ENCODE measurements around the gene ADK. TPM values are rescaled to one million over a fixed set of nuclear protein-coding genes. Genes with fewer than 3 reads are reported as not detected.

Gene ADK
- total and polyA plus RNA-seq, 10 donors: 11.1 to 40.5 (median 32.1) TPM

DNA sequence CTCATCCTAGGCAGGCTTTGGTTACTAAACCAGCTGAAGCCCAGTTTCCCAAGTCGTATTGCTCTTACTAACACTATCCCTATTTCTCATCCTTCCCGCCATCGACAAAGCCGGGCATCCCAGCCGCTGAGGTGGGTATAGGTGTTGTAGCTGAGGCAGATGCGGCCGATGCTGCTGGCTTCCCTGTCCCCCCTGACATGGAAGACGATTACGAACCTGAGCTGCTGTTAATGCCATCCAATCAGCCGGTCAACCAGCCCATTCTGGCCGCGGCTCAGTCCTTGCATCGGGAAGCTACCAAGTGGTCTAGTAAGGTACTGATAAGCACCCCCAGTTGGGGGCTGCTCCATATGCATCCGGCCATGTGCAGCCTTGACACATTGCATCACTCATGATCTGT, 39.2 kb upstream of the ADK start:
- Histone ChIP-seq H3K36me3 (peaks cover 0 to 100% (median 92%) of the 10 kb centered on the region in 6 donors), H3K4me1 (peaks cover 0 to 3% (median 0%) of the 10 kb centered on the region in 6 donors), H3K4me3 (no peak overlapping the region), H3K9me3 (no peaks in the 10 kb centered on the region), H3K27ac (no peak overlapping the region), H3K27me3 (replicated peaks in 1 of 7) (no peaks in the 10 kb centered on the region)
- no peak for DNase-seq
- TF ChIP-seq POLR2A (IDR thresholded peaks at IDR 0.05) (no peak), POLR2AphosphoS5 (IDR thresholded peaks at IDR 0.05) (peak in 2 of 3 donors; percentile 7 to 22)
- TF ChIP-seq, protein P1, sequence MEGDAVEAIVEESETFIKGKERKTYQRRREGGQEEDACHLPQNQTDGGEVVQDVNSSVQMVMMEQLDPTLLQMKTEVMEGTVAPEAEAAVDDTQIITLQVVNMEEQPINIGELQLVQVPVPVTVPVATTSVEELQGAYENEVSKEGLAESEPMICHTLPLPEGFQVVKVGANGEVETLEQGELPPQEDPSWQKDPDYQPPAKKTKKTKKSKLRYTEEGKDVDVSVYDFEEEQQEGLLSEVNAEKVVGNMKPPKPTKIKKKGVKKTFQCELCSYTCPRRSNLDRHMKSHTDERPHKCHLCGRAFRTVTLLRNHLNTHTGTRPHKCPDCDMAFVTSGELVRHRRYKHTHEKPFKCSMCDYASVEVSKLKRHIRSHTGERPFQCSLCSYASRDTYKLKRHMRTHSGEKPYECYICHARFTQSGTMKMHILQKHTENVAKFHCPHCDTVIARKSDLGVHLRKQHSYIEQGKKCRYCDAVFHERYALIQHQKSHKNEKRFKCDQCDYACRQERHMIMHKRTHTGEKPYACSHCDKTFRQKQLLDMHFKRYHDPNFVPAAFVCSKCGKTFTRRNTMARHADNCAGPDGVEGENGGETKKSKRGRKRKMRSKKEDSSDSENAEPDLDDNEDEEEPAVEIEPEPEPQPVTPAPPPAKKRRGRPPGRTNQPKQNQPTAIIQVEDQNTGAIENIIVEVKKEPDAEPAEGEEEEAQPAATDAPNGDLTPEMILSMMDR (IDR thresholded peaks at IDR 0.05 in 8 of 11, conservative IDR thresholded peaks at IDR 0.05 in 3 of 11): no peak
- intact Hi-C loops (cut with DNase I; ENCODE audit: low total_unique reads): no loop called here
- 97 to 99% (median 98%) methylated on average over 14 of the region's 14 CpGs for WGBS, 5 donors

DNA sequence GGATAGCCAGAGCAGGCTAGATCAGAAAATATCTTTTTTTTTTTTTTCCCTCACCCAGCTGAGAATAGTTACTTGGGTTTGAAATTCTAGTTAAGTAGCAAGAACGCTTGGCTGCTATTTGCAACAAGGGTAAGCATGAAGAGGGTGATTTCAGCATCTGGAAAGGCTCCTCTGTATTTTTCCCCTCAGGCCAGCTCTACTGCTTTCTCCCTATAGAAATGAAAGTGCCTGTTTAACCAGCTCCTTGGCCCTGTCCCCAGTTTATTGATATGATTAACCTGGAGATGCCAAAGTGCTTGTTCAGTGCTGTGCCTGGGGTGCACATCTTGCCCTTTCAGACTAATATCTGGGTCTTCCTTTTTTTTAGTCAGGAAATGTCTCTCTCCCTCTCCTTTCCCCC, 37.5 kb upstream of the ADK start:
- DNase-seq: no peak
- no peaks in the 10 kb centered on the region for H3K9me3 ChIP-seq
- WGBS, 5 donors: 76 to 93% (median 89%) methylated on average over 1 of the region's 1 CpG
- no peaks in the 10 kb centered on the region for H3K27me3 ChIP-seq (replicated peaks in 1 of 7)
- H3K27ac ChIP-seq: no peak overlapping the region
- intact Hi-C loops (cut with DNase I; ENCODE audit: low total_unique reads): no loop called here
- peaks cover 0 to 100% (median 93%) of the 10 kb centered on the region in 6 donors for H3K36me3 ChIP-seq
- no peak overlapping the region for H3K4me3 ChIP-seq
- TF ChIP-seq, protein P1 (IDR thresholded peaks at IDR 0.05 in 8 of 11, conservative IDR thresholded peaks at IDR 0.05 in 3 of 11): no peak
- TF ChIP-seq POLR2AphosphoS5 (IDR thresholded peaks at IDR 0.05): no peak
- TF ChIP-seq POLR2A (IDR thresholded peaks at IDR 0.05): no peak
- peaks cover 0 to 10% (median 2%) of the 10 kb centered on the region in 6 donors for H3K4me1 ChIP-seq

DNA sequence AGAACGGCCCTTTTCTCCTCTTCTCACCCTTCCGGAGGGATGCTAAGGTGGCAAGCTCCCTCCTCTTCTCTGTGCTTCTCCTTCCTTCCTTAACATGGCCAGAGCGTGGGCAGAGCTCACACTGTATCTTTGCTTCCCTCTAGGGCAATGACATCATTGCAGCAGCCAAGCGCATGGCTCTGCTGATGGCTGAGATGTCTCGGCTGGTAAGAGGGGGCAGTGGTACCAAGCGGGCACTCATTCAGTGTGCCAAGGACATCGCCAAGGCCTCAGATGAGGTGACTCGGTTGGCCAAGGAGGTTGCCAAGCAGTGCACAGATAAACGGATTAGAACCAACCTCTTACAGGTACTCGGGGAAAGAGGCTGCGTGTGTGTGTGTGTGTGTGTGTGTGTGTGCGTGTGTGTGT, 37.0 kb upstream of the ADK start:
- Histone ChIP-seq H3K27me3 (replicated peaks in 1 of 7) (no peaks in the 10 kb centered on the region), H3K9me3 (no peaks in the 10 kb centered on the region), H3K4me3 (no peak overlapping the region), H3K4me1 (peaks cover 0 to 15% (median 4%) of the 10 kb centered on the region in 6 donors), H3K27ac (no peak overlapping the region), H3K36me3 (peaks cover under 1 to 100% (median 93%) of the 10 kb centered on the region in 6 donors)
- TF ChIP-seq POLR2A (IDR thresholded peaks at IDR 0.05) (no peak), POLR2AphosphoS5 (IDR thresholded peaks at IDR 0.05) (no peak)
- TF ChIP-seq, protein P1 (IDR thresholded peaks at IDR 0.05 in 8 of 11, conservative IDR thresholded peaks at IDR 0.05 in 3 of 11): no peak
- intact Hi-C loops (cut with DNase I; ENCODE audit: low total_unique reads): no loop called here
- 85 to 90% (median 90%) methylated on average over 12 of the region's 12 CpGs for WGBS, 5 donors
- no peak for DNase-seq

DNA sequence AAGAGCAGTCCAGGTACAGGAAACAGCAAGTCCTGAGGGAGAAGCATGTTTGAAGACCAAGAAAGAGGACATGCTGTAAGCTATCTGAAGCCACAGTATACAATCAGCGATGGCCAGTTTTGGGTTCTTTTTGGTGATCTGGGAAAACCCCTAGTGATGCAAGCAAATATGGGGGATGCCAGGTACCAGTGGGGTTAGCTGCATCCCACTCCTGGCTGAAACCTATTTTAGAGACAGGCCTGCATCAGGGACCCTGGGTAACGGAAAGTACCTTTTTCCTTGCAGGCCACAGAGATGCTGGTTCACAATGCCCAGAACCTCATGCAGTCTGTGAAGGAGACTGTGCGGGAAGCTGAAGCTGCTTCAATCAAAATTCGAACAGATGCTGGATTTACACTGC, 33.3 kb upstream of the ADK start:
- DNase-seq: no peak
- Histone ChIP-seq H3K36me3 (peaks cover 4 to 100% (median 85%) of the 10 kb centered on the region in 6 donors), H3K9me3 (no peaks in the 10 kb centered on the region), H3K27me3 (replicated peaks in 1 of 7) (no peaks in the 10 kb centered on the region), H3K4me1 (peaks cover 0 to 42% (median 10%) of the 10 kb centered on the region in 6 donors), H3K27ac (peak overlapping the region in 4 of 8 donors; percentile 54 to 74 (median 68)), H3K4me3 (no peak overlapping the region)
- intact Hi-C loops (cut with DNase I; ENCODE audit: low total_unique reads): no loop called here
- 86 to 93% (median 90%) methylated on average over 4 of the region's 4 CpGs for WGBS, 5 donors
- TF ChIP-seq POLR2A (IDR thresholded peaks at IDR 0.05): no peak
- TF ChIP-seq, protein P1 (IDR thresholded peaks at IDR 0.05 in 8 of 11, conservative IDR thresholded peaks at IDR 0.05 in 3 of 11): no peak
- TF ChIP-seq POLR2AphosphoS5 (IDR thresholded peaks at IDR 0.05): no peak
